IMR-90 (cell line): ENCODE results near the gene RC3H1.

Experiments used
- CEBPB ChIP-seq: IDR thresholded peaks from 2 replicates; pipeline ENCODE4 v1.6.1; 2012; ENCODE audit warnings: low read depth, low read length, improper control_type of control experiment
- FOS ChIP-seq: fragments of 150-350 bp; IDR thresholded peaks from 2 replicates; pipeline ENCODE4 v1.6.1; 2016; ENCODE audit warnings: low read depth, low read length
- MAFK ChIP-seq: IDR thresholded peaks from 2 replicates; pipeline ENCODE4 v1.6.1; 2012; ENCODE audit warnings: low read depth, low read length, improper control_type of control experiment
- MAZ ChIP-seq: IDR thresholded peaks from 2 replicates; pipeline ENCODE4 v1.6.1; 2012; ENCODE audit warnings: low read depth, mild to moderate bottlenecking, low read length, improper control_type of control experiment, moderate library complexity, borderline replicate concordance
- MXI1 ChIP-seq: IDR thresholded peaks from 2 replicates; pipeline ENCODE4 v1.6.1; 2012; ENCODE audit warnings: low read depth, mild to moderate bottlenecking, low read length, moderate library complexity, borderline replicate concordance
- NFE2L2 ChIP-seq: fragments of 150-350 bp; IDR thresholded peaks from 2 replicates; pipeline ENCODE4 v1.6.1; 2016; ENCODE audit warnings: low read depth, mild to moderate bottlenecking, low read length
- POLR2A ChIP-seq: IDR thresholded peaks from 2 replicates; pipeline ENCODE4 v1.6.1; 2012; ENCODE audit warnings: mild to moderate bottlenecking, low read depth, low read length
- RAD21 ChIP-seq: IDR thresholded peaks from 2 replicates; pipeline ENCODE4 v1.6.1; 2012; ENCODE audit warnings: low read length, improper control_type of control experiment
- RCOR1 ChIP-seq: IDR thresholded peaks from 2 replicates; pipeline ENCODE4 v1.6.1; 2012; ENCODE audit warnings: mild to moderate bottlenecking, low read length, improper control_type of control experiment; ENCODE audit not compliant: insufficient replicate concordance
- RFX5 ChIP-seq: IDR thresholded peaks from 2 replicates; pipeline ENCODE4 v1.8.0; 2012; ENCODE audit warnings: low read depth, mild to moderate bottlenecking, low read length, moderate library complexity
- SMC3 ChIP-seq: fragments of 150-350 bp; IDR thresholded peaks from 2 replicates; pipeline ENCODE4 v1.6.1; 2016; ENCODE audit warnings: low read depth, mild to moderate bottlenecking, antibody characterized with exemption, low read length, moderate library complexity
- TF ChIP-seq, protein P1 (sequence below): conservative IDR thresholded peaks from 2 replicates; pipeline ENCODE4 v1.5.1; 2012; ENCODE audit warnings: mild to moderate bottlenecking, low read depth, low read length, improper control_type of control experiment
- TF ChIP-seq, protein P2 (sequence below): fragments of 150-350 bp; IDR thresholded peaks from 2 replicates; pipeline ENCODE4 v1.6.1; 2017; ENCODE audit warnings: mild to moderate bottlenecking, antibody characterized with exemption, low read length, low read depth

- TF ChIP-seq MAZ (no peak), CEBPB (no peak), POLR2A (no peak), NFE2L2 (no peak), MXI1 (no peak), RAD21 (no peak), RCOR1 (no peak), MAFK (no peak), SMC3 (no peak), RFX5 (no peak), FOS (no peak)
- TF ChIP-seq, protein P1, sequence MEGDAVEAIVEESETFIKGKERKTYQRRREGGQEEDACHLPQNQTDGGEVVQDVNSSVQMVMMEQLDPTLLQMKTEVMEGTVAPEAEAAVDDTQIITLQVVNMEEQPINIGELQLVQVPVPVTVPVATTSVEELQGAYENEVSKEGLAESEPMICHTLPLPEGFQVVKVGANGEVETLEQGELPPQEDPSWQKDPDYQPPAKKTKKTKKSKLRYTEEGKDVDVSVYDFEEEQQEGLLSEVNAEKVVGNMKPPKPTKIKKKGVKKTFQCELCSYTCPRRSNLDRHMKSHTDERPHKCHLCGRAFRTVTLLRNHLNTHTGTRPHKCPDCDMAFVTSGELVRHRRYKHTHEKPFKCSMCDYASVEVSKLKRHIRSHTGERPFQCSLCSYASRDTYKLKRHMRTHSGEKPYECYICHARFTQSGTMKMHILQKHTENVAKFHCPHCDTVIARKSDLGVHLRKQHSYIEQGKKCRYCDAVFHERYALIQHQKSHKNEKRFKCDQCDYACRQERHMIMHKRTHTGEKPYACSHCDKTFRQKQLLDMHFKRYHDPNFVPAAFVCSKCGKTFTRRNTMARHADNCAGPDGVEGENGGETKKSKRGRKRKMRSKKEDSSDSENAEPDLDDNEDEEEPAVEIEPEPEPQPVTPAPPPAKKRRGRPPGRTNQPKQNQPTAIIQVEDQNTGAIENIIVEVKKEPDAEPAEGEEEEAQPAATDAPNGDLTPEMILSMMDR = no peak
- TF ChIP-seq, protein P2, sequence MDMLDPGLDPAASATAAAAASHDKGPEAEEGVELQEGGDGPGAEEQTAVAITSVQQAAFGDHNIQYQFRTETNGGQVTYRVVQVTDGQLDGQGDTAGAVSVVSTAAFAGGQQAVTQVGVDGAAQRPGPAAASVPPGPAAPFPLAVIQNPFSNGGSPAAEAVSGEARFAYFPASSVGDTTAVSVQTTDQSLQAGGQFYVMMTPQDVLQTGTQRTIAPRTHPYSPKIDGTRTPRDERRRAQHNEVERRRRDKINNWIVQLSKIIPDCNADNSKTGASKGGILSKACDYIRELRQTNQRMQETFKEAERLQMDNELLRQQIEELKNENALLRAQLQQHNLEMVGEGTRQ = no peak
Observed at GRCh38 chr1:174036204-174036603, 14.0 kb upstream of the RC3H1 start.
